HG03175 (cell line): ENCODE measurements around the gene ESR1.
"Not testable (repeated sequence)": the region's sequence is repeated elsewhere in the genome, so short reads cannot be mapped to it uniquely, and the experiment has no call there.

Experiments
- ATAC-seq: cut with Tn5 transposase; IDR thresholded peaks from one replicate; pipeline ENCODE4 v1.9.1; 2021; ENCODE audit warnings: mild to moderate bottlenecking, moderate library complexity; ENCODE audit not compliant: unreplicated experiment

Gene ESR1

DNA sequence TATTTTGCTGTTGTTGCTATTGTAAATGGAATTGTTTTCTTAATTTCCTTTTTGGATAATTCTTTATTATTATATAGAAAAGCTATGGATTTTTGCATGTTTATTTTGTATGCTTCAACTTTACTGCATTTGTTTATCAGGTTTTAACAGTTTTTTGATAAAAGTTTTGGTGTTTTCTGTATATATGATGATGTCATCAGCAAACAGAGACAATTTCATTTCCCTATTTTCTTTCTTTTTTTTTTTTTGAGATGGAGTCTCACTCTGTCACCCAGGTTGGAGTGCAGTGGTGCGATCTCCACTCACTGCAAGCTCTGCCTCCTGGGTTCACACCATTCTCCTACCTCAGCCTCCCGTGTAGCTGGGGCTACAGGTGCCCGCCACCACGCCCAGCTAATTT is 156.9 kb downstream of the ESR1 start:
- ATAC-seq: not testable (repeated sequence)

DNA sequence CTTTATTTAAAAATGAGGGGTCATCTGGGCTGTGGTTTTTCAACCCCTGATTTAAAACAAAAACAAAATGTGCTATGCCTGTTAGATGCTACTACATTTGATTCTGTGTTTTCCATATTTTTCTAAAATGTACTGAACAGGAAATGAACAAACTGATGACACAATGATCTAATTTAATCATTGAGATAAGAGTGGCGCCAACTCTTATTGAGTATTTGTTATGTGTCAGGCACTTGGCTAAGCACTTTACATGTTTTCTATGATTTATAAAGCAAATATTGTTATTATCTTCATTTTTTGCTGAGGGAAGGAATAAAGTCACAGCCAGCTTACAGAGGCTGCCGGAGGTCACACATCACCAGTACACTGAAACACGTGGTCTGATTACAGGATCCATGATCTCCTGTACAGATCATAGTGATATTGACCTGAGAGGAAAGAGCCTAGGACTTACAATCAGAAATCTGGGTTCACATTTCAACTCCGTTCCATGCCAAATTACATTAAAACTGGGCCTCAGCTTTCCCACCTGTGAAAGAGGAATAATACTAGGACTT is 166.7 kb downstream of the ESR1 start:
- ATAC-seq: no peak

DNA sequence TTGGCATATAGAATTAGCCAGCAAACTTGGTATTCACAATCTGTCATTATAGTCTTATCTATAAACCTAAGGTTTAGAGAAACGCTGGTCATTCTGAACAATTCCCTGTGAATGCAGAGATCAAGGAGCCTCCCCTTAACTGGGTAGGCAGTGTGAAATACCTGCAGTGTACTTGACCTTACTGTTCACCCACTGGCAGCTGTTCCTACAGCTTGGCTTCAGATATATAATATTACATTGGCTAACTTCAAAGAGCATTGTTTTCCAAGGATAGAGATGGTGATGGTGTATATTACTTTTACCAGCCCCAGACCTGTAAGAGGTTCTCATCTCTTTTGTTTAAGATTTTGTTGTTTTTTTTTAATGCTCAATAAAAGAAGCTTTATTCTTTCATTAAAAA is 168.3 kb downstream of the ESR1 start:
- ATAC-seq: no peak

DNA sequence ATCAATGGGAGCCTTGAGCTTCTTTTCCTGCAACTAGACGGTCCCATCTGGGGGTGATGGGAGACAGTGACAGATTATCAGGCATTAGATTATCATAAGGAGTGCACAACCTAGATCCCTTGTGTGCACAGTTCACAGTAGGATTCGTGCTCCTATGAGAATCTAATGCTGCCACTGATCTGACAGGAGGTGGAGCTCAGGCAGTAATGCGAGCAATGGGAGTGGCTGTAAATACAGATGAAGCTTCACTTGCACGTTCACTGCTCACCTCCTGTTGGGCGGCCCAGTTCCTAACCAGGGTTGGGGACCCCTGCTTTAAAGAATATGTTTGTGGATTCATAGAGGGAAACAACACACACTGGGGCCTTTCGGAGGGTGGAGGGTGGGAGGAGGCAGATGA is 180.7 kb downstream of the ESR1 start:
- not testable (repeated sequence) for ATAC-seq

DNA sequence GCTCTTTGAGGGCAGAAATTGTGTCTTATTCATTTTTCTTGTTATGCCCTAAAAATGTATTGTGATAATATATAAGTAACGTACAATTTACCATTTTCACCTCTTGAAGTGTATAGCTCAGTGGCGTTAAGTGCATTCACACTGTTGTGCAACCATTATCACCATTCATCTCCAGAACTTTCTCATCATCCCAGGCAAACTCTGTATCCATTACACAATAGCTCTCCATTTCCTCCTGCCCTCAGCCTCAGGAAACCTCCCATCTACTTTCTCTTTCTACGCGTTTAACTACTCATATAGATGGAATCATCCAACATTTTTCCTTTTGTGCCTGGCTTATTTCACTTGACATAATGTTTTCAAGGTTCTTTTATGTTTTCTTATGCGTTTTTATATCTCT is 184.6 kb downstream of the ESR1 start:
- ATAC-seq: no peak

DNA sequence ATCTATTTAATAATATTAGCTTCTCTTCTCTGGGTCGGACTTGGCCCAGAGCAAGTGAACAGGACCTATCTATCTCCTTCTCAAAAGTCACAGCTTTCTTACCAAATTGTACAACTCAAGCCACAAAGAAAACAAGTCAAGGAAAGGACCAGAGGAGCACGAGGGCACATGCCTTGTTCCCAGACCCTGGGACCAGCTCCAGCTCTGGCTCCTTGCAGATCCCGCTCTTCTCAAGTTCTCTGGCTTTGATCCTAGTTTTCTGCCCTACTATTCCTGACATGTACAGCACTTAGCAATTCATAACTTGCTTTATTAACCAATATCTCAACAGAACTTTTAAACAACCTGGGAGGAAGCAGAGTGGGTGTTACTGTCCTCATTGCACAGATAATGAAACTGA is 185.9 kb downstream of the ESR1 start:
- ATAC-seq: no peak

DNA sequence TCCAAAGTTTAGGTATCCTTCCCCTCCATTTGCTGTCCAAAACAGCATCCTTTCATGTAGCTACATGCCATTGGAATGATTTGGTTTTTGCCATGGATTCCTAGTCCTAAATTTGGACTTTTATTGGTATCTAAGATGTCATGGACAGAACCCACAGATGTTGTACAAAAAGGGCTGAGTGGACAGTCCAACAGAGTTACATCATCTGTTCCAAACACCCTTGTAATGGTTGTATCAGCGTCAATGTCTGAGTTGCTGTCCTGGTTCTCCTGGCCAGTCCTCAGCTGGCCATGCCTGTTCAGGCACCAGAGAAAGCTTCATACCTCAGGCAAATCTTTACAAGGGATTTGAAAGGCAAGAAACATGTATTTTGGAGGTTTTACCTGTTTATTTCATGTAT is 191.3 kb downstream of the ESR1 start:
- no peak for ATAC-seq

DNA sequence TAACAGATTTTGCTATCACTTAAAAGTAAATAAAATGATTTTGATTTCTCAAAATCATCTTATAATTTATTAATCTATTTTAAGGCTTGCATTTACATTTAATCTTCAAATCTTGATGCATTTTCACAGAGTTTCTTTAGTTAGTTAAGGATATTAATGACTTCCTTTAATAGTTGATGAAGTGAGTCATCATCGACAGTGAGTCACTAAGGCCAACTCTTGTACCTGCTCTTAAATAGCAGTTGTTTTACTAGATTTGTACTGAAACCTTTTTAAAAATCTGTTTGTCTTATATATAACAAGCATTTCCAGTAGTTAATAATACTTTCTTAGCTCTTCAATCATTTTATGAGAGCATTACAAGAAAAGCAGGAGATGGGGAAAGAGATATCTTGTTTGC is 191.7 kb downstream of the ESR1 start:
- ATAC-seq: no peak

DNA sequence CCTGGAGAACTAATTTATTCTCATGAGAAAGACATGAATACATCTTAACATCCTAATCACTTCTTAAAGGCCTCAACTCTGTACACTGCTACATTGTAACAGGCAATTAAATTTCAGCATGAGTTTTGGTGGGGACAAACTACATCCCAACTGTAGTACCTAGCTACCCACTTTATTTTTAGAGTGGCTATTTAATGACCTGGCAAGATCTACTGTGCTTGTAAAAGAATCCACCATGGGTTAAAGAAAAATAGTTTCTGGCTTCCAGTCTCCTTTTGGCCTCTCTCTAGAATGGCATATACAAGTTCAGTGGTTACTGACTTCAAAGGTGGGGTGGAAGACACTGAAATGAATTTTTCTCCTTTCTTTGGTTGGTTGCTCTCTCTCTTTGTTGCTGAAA is 193.9 kb downstream of the ESR1 start:
- ATAC-seq: no peak

DNA sequence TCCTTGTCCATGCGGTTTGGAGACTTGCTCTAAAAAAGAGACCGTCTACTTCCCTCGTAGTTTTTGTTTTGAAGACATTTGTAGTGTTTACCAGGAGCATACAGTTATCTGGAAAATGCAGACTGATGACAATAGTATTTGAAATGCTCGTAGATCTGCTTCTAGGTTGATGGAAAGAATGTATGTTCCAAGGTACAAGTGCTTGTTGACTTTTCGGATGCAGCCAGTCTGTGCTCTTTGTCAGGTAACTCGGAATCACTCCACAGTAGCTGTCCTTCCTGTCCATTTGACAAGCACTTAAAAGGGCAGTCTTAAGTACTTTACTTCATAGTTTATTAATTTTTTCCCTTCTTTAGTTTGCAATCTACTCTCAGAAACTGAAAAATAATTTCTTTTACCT is 194.8 kb downstream of the ESR1 start:
- ATAC-seq: no peak

DNA sequence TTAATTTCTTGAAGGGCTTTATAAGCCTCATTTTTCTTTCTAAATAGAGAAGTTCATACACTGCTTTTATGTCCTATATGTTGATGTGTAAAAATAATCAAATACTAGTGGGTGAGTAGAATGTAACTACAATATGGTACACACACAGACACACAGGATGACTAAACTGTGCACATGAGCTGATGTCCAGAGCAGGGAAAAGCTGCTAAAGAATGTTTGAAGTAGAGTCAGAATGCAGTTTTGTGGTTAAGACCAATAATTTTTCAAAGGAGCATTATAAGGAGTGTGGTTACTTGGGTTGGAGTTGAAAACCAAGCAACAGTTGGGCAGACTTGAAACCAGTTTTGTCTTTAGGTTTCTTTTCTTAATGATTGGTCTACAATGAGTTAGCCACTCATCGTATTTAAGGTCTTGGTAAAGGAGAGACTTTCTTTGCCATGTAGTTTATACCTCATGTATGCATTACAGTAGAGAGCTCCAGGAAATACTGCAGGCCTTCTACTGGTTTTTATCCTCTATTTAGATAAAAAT is 196.6 kb downstream of the ESR1 start:
- no peak for ATAC-seq

DNA sequence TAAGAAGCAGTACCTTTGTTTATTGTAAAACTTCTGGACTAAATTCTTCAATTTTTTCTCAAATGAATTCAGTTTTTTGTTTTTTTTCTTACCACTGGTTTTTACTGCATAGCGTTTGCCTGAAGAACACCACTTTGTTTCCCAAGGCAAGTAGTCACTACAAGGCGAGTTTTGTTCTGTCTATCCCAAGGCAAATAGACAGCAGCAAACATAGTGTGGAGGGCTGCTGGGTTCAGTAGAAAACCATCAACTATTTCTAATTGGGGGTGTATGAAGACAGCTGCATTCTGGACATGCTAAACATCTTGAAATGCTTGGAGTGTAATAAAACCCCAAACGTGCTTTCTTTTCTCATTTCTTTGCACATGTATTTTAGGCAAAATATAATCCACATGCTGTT is 197.4 kb downstream of the ESR1 start:
- no peak for ATAC-seq

DNA sequence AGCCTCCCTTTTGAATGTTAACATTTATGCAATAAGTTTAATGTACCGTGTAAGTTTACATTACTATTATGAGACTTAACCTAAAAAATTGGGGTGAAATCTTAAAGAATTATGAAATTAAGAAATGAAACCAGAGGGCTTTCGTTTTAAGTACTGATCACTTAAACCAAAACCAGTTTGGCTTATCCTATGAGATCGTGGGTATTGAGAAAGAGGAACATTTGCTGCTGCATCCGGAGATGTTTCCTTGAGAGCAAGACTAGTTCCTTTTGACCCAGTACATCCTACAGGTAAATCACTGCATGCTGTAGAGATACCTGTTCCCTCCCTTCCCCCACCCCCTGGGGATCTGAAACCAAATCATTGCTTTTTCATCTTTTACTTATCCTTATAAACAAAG is 201.3 kb downstream of the ESR1 start:
- no peak for ATAC-seq

DNA sequence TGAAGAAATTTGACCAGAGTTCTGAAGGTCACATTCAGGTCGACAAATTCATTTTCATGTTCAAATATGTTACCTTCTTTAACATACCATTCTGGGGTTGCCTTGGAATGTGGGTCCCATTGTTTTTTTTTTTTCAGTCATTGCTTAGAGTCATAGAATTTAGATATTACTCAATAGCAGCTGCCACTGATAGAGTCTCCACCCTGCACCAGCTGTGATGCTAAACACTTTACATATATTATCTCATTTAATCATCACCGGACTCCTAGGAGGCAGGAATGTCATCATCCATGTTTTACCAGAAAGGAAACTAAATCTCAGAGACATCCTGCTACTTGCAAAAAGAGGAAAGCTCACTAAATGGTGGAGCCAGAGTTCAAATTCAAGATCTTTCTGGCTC is 204.7 kb downstream of the ESR1 start:
- ATAC-seq: no peak

DNA sequence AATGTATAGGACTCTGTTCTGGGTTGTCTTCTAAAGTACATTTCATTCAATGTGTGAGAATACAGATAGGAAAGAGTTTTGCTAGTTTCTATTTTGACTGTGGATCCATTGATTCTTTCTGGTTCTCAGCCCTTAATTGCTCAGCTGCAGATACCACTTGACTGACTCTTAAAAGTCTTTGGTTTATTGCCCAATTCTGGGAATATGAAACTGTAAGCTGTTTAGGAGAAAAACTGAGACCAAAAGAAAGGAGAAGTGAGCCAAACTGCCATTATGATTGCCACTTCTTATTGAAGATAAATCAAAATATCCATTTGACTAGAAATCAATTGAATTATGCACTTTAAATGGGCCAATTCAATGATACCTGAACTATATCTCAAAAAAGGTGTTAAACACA is 211.4 kb downstream of the ESR1 start:
- no peak for ATAC-seq

DNA sequence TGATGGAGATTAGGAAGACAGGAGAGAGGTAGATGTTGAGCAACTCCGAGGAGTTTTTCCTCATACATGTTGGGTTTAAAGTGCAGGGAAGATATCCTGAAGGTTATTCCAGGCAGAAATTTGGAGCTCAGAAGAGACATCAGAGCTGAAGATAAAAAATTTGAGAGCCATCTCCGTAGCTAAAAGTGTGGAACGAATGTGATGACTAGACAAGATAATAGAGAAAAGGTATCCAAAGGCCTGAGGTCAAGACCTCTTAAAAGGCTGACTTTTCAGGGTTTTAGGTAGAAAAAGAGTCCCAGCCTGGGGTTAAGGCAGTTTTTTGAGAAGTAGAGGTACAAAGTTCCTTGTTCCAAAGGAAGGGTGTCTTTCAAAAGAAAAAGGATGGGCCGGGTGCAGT is 214.8 kb downstream of the ESR1 start:
- no peak for ATAC-seq

DNA sequence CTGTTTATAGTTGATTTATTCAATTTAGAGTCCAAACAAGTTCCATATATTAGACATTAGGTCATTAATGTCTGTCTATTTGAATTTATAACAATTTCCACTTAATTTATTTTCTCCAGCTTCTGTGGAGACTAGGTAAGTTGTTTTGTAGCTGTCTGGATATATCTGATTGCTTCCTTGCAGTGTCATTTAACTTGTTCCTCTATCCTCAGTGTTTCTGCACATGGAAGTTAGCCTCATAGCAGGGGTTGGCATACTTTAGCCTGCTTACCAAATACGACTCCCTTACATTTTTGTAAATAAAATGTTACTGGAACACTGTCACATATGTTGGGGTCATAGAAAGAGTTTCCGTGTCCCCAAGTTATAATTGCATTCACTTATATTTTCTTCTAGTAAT is 216.1 kb downstream of the ESR1 start:
- no peak for ATAC-seq

DNA sequence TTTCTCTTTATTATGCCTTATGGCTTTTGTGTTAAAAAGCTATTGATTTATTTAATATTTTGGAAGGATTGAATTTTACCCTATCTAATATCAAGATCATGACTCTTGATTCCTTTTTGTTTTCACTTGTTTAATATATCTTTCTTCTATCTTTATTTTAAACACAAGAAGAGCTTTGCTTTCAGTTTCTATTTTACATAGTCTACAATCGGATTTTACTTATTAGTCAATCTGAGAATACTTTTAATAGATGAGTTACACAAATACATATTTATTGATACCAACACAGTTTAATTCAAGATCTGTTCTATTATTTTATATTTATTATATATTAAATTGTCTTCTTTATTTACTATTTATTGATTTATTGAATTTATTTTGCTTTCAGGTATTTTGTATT is 218.8 kb downstream of the ESR1 start:
- no peak for ATAC-seq

DNA sequence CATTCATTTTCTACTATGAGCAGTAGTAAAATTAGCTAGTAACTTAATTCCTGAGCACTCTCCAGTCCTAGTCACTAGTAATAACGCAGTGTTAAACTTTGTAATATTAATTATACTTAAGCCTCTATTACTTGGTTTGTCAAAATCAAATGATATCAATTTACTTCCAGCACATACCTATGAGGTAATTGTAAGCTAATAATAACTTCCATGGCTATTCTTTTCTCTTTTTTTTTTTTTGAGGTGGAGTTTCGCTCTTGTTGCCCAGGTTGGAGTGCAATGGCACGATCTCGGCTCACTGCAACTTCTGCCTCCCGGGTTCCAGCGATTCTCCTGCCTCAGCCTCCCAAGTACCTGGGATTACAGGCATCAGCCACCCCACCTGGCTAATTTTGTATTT is 219.3 kb downstream of the ESR1 start:
- ATAC-seq: not testable (repeated sequence)

DNA sequence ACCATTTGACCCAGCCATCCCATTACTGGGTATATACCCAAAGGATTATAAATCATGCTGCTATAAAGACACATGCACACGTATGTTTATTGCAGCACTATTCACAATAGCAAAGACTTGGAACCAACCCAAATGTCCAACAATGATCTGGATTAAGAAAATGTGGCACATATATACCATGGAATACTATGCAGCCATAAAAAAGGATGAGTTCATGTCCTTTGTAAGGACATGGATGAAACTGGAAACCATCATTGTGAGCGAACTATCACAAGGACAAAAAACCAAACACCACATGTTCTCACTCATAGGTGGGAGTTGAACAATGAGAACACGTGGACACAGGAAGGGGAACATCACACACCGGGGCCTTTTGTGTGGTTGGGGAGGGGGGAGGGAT is 226.3 kb downstream of the ESR1 start:
- not testable (repeated sequence) for ATAC-seq

DNA sequence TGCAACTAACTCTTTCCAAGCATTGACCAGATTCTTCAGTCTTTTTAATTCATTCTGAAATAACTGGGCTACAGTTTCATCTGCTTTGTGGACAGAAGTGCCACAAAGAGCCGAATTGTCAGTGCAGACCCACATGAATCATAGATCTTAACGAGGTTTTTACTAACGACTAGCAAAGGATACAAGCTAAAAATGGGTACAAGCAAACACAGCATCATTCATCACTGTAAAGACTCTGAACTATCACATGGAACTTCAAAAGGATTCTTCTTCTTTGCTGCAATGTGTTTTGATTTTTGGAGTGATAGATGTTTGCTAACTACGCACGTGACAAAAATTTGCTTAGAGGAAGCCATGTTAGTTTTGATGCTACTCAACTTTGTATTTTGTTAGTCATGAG is 227.1 kb downstream of the ESR1 start:
- ATAC-seq: no peak

DNA sequence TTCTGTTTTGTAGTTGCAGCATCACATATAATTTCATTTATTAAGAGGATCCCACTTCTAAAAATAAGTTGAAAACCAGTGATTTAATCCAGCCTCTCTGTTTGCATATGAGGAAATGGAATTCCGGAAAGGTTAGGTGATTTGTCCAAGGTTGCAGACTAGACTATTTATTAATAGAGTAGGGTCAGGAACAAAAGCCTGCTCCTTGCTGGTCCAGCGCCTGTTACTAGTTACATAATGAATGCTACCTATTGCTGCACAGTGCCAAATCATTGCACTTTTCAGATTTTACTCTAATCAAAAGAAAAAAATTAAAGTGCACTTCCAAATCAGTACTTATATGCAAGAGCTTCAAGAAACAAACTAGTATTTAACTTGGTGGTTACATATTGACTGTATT is 238.6 kb downstream of the ESR1 start:
- ATAC-seq: no peak

DNA sequence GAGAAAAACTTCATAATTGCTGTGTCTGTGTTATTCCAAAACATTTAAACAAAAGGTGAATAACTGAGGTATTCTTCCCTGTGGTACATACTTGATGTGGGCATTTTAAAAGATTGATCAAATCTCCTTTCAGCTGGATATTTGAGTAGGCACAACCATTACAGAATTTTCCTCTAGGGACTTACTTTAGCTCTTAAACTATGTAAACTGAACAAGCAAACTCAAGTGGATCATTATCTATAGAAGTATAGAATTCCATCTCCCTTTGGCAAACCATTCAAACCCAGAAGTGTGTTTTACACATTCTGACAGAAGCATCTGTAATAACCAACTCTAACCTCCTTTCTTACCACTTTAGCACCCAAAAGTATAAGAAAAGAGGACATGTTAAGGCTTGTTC is 241.4 kb downstream of the ESR1 start:
- ATAC-seq: no peak

DNA sequence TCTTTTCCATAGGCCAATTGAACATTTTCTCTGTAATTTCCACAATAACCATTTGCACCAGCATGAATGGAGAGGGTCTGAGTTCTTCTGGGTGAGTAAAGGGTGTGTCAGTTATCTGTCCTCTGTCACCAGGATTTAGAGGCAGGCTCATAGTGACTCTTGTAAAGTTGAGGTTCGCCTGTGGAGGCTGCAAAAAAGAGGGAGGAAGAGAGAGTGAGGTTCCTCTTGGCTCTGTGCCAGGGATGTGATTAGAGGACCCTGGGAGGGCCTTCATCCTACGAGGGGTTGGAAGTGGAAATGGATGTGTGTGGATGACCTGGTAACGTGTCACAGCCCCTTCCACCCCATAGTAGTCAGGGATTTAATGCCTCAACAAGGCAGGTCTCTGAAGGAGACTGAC is 242.0 kb downstream of the ESR1 start:
- no peak for ATAC-seq
